Measurements from ENCODE around the gene ARMC9.
A peak's percentile ranks its signal among the peaks of the same experiment; 100 is the strongest.
"Not testable (repeated sequence)": the region's sequence is repeated elsewhere in the genome, so short reads cannot be mapped to it uniquely, and the experiment has no call there.

Gene ARMC9

DNA sequence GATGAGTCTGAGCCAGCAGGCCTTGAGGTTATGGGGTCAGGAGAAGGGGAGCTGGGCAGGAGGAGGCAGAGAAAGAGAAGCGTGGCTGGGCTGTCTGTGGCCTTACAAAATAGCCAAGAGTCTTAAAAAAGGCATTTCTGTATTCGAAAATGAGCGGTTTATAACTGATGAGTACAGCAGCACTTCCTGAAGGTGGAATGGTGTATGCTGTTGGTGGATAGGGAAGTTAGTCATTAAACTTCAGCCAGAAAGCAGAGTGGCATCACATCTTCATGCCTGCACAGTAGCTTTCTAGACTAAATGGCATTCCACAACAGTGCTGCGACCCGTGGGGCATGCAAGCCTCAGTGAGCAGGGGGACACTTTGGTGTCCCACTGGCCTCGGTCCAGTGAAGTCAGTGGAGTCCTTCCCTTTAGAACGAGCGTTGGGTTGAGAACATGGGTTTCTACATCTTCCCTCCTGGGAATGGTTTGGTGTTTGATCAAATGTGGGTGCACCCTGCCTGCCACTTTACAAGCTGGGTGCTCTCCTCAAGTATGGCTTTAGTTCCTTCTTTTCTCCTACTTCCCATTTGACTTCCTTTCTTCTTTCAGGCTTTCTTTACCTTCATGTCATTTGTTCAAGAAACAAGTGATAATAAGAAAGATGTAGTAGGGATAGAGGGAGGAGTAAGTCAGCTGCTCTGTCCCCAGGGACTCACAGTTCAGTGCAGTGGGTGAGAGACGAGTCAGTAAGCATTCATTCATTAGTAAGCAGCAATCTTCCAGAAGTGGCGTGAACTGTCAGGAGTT is 96.3 kb downstream of the ARMC9 start:
- H3K4me3 Mint-ChIP-seq: no peak overlapping the region
- no peaks in the 10 kb centered on the region for H3K9me3 Mint-ChIP-seq
- DNase-seq (ENCODE audit: low spot score in 2 of 2) (no peak), ATAC-seq (no peak)
- no peaks in the 10 kb centered on the region for H3K4me1 Mint-ChIP-seq
- H3K27ac Mint-ChIP-seq: no peak overlapping the region
- no peaks in the 10 kb centered on the region for H3K36me3 Mint-ChIP-seq

DNA sequence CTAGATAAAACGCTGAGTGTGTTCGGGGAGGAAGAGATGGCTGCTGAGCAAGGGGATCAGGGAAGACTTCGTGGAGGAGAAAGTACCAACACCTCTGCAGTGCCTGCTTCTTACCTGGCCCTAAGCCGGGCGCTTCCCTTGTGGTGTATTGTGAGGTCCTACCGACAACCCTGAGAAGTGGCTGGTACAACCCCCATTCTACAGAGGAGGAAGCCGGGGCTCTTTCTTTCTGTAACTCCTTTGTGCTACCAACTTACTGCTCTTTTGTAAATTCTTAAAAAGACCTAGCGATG is 96.9 kb downstream of the ARMC9 start:
- H3K27ac Mint-ChIP-seq: no peak overlapping the region
- ATAC-seq: no peak
- no peak overlapping the region for H3K4me3 Mint-ChIP-seq
- H3K36me3 Mint-ChIP-seq: no peaks in the 10 kb centered on the region
- H3K4me1 Mint-ChIP-seq: no peaks in the 10 kb centered on the region
- no peak for DNase-seq (ENCODE audit: low spot score in 2 of 2)
- H3K9me3 Mint-ChIP-seq: no peaks in the 10 kb centered on the region

DNA sequence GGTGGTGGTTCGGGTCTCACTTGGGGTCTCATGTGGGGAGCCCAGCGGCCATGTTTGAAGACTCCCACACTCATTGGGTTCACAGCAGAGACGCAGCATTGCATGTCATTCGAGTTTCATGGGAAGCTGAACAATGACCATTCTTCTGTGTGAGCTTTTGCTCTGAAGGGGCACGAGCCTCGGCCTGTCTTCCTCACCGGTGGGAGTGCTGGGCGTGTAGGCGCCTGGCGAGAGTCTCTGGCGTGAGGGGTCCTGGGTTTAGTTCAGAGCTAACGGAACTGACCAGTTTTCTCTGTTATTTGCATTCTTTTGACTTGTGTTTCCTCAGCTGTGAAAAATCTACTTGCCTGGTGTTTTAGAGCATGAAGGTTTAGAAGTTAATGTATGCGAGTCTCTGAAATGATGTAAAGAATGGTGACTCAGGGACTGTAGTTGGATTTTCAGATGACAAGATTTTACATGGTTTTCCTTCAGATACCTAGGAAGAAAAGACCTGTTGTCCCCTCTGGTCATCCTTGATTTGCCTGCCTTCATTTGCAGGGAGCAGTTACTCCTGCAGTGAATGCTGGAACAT is 98.1 kb downstream of the ARMC9 start:
- H3K4me3 Mint-ChIP-seq: no peak overlapping the region
- H3K9me3 Mint-ChIP-seq: no peaks in the 10 kb centered on the region
- H3K27ac Mint-ChIP-seq: no peak overlapping the region
- DNase-seq (ENCODE audit: low spot score in 2 of 2): no peak
- ATAC-seq: no peak
- no peaks in the 10 kb centered on the region for H3K36me3 Mint-ChIP-seq
- H3K4me1 Mint-ChIP-seq: no peaks in the 10 kb centered on the region

DNA sequence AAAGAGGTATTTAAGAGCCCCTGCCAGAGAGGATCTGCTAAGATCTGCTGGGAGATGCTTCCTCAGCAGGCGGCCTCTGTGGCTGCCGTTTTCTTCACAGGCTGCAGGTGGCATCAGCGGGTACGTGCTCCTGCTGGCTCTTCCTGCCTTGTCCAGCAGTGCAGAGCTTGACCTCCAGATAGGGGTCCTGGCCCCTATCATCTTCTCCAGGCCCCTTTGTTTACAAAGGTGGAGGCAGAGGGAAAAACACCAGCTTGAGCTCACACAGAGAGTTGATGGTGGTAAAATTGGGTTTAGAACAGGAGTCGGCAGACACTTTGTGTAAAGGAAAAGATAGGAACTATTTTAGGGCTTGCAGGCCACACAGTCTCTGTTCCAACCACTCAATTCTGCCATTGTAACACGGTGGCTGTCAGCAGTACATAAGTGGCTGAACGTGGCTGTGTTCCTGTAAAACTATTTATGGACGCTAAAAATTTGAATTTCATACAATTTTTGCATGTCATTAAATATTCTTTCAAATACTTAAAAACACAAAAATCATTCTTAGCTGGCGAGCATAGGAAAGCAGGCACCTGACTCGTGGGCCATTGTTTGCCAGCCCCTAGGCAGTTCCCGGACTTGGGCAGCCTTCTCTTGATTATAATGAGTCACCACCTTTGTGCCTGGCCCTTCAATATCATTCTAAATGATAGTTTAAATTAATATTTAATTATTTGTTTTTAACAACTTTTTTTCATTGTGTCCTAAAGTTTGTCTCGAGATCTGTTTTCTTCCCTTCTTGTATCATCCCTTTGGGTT is 98.9 kb downstream of the ARMC9 start:
- ATAC-seq: peak; percentile 53
- DNase-seq (ENCODE audit: low spot score in 2 of 2): peak in 1 of 2 donors; percentile 54

DNA sequence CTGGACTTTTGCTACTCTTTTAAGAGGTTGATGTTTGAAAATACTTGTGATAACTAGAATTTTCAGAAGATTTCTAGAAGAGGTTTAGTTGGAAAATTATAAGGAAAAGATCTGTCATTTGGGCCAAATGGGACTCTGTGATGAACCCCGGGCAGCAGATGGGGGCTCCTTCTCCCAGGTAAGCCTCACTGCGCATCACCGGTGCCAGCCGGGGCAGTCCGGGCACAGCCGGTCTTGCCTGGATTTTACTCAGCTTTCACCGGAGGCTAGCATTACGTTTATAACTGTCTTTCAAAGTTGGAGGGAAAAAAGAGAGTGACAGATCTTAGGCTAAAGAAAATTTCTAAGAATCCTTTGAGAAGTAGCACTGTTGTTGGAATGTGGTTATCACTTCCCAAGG is 99.7 kb downstream of the ARMC9 start:
- Mint-ChIP-seq H3K4me3 (no peak overlapping the region), H3K27ac (no peak overlapping the region), H3K4me1 (no peaks in the 10 kb centered on the region), H3K9me3 (no peaks in the 10 kb centered on the region), H3K36me3 (no peaks in the 10 kb centered on the region)
- ATAC-seq (no peak), DNase-seq (ENCODE audit: low spot score in 2 of 2) (no peak)

More for the DNA sequence above, 98.9 kb downstream of the ARMC9 start:
- no peaks in the 10 kb centered on the region for H3K4me1 Mint-ChIP-seq
- no peak overlapping the region for H3K27ac Mint-ChIP-seq
- H3K9me3 Mint-ChIP-seq: no peaks in the 10 kb centered on the region
- H3K4me3 Mint-ChIP-seq: no peak overlapping the region
- no peaks in the 10 kb centered on the region for H3K36me3 Mint-ChIP-seq

DNA sequence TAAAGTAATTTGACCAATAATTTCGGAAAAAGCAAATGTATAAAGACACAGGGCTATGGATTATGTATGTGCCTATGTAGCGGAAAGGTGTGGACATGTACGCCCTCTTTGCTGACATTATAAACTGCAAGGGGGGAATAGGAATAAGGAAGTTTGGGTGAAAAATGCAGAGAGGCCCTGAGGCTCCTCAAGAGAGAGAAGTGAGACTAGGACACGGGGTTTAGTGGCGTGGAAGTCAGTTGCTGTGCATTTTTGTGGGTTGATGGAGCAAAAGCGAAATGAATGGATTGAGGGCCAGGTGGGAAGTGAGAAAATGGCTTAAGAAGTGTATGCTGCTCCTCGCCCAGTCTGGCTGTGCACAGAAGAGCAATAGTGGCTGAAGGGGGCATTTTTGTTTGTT is 100.8 kb downstream of the ARMC9 start:
- H3K27ac Mint-ChIP-seq: no peak overlapping the region
- no peak for ATAC-seq
- no peaks in the 10 kb centered on the region for H3K9me3 Mint-ChIP-seq
- H3K36me3 Mint-ChIP-seq: no peaks in the 10 kb centered on the region
- H3K4me1 Mint-ChIP-seq: no peaks in the 10 kb centered on the region
- no peak for DNase-seq (ENCODE audit: low spot score in 2 of 2)
- H3K4me3 Mint-ChIP-seq: no peak overlapping the region

DNA sequence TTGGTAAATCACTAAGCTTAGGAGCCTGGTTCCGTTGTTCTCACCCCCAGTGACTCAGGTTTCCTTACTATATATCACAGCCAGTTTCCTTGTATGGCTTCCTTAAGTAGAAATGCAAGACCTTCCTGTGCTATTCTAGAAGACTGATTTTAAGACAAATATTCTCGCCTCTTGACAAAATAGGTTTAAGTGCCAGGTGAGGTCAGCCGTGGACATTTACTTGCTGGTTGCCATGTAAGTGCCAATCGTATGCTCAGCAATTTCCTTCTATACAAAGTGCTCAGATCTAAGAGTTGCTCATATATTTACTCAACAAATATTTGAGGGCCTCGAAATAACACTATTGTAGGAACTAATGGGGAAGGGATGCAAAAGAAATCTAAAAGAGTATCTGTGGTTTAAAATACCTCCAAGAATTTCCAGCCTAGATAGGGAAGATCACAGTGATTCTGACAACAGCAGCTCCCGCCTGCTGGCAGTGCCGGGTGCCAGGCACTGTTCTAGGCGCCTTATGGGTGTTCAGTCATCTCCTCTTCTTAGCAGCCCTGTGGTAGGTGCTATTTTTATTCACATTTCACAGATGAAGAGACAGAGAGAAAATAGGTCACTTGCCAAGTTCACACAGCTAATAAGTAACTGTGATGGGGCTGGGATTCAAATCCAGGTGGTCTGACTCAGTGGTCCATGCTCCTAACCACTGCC is 101.7 kb downstream of the ARMC9 start:
- Mint-ChIP-seq H3K4me1 (no peaks in the 10 kb centered on the region), H3K4me3 (no peak overlapping the region), H3K27ac (no peak overlapping the region), H3K36me3 (no peaks in the 10 kb centered on the region), H3K9me3 (no peaks in the 10 kb centered on the region)
- DNase-seq (ENCODE audit: low spot score in 2 of 2) (no peak), ATAC-seq (no peak)

DNA sequence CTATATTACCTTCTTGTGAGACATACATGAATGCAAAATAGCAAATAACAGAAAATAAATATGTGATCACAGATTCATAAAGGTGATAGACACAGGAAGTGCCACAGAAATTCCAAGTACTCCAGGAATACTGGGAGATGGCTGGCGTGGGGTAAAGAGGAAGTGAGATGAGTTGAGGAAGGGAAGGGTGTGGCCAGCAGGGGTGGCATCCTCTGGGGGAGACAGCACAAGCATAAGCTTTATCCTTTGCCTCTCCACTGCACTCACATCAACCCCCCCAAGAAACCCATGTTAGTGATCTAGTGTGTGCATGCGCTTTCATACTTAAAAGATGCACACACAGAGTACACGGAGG is 102.3 kb downstream of the ARMC9 start:
- Mint-ChIP-seq H3K9me3 (no peaks in the 10 kb centered on the region), H3K27ac (no peak overlapping the region), H3K4me3 (no peak overlapping the region)

DNA sequence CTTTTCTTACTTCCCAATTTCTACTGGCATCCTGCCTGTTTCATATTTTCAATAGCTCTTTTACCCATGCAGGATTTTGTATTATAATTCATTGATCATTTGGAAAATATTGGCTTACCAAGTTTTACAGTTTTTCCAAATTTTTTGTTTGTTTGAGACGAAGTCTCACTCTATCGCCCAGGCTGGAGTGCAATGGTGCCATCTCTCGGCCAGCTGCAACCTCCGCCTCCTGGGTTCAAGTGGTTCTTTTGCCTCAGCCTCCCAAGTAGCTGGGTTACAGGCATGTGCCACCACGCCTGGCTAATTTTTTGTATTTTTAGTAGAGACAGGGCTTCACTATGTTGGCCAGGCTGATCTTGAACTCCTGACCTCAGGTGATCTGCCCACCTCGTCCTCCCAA is 105.8 kb downstream of the ARMC9 start:
- H3K4me3 Mint-ChIP-seq; H3K36me3 Mint-ChIP-seq; H3K9me3 Mint-ChIP-seq; ATAC-seq; H3K4me1 Mint-ChIP-seq; DNase-seq (ENCODE audit: low spot score in 2 of 2); H3K27ac Mint-ChIP-seq: not testable (repeated sequence)

More for the DNA sequence above, 102.3 kb downstream of the ARMC9 start:
- Mint-ChIP-seq H3K36me3 (no peaks in the 10 kb centered on the region), H3K4me1 (no peaks in the 10 kb centered on the region)
- DNase-seq (ENCODE audit: low spot score in 2 of 2) (no peak), ATAC-seq (no peak)

DNA sequence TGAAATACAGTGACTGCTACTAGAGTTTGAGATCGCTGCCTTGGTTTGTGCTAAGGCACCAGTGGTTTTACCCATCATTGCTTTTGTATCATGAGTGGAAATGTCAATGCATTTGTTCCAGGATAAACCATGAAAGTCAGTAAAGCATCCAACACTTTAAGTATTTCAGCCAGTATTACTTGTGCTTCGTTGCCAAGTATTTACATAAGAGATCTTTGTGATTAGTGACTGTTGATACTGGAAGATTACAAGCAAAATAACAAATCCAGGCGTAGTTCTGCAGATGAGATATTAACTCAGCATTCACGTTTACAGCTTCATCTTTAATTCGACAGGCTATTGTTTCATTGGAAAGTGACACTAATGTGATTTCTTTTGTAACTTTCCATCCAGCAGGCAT is 106.8 kb downstream of the ARMC9 start:
- Mint-ChIP-seq H3K4me1 (no peaks in the 10 kb centered on the region), H3K27ac (no peak overlapping the region), H3K36me3 (no peaks in the 10 kb centered on the region), H3K9me3 (no peaks in the 10 kb centered on the region), H3K4me3 (no peak overlapping the region)
- DNase-seq (ENCODE audit: low spot score in 2 of 2): no peak
- ATAC-seq: no peak

DNA sequence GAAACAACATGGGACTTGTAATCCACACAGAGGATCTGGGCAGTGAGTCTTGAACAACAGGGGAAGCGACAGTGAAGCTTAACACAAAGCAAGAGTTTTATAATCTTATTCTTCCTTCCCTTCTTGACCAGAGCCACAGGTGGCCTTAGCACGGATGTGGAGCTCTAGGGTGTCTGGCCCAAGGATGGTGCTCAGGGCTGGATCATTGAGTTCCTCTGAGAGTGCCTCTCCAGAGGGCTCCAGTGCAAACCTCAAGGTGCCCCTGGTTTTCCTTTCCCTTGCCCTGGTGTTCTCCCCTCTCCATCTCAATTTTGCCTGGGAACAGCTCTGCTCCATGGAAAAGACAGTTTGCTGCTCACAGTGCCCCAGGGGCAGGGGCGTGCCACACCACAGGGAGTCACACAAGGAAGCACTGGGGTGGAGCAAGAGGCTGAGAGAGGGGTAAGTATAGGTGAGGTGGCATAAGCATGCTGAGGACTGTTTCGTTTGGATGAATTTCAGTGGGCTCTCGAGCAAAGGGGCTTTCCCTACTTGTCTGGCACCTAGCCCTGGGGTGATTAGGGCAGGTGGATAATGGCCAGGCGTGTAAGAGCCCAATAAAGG is 108.5 kb downstream of the ARMC9 start:
- Mint-ChIP-seq H3K27ac (no peak overlapping the region), H3K4me1 (no peaks in the 10 kb centered on the region), H3K9me3 (no peaks in the 10 kb centered on the region), H3K4me3 (no peak overlapping the region), H3K36me3 (no peaks in the 10 kb centered on the region)
- no peak for DNase-seq (ENCODE audit: low spot score in 2 of 2)
- no peak for ATAC-seq

DNA sequence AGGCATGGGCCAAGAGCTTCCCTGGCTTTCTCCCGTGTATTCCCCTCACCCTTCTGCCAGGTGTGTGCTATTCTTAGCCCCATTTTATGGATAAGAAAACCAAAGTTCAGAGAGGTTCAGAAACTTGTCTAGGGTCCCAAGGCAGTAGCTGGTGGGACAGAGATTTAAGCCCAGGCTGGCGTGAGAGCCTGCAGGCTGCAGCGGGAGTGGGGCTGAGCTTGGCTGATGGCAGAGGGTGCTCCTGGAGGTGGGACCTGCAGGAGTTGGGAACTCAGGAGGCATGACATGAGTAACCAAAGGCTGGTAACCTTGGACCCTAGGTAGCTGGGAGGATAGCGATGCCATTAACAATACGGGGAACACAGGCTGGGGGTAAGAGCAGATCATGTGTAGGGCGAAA is 109.8 kb downstream of the ARMC9 start:
- no peak for ATAC-seq
- H3K4me1 Mint-ChIP-seq: no peaks in the 10 kb centered on the region
- H3K9me3 Mint-ChIP-seq: no peaks in the 10 kb centered on the region
- no peak for DNase-seq (ENCODE audit: low spot score in 2 of 2)
- H3K27ac Mint-ChIP-seq: no peak overlapping the region
- no peaks in the 10 kb centered on the region for H3K36me3 Mint-ChIP-seq
- H3K4me3 Mint-ChIP-seq: no peak overlapping the region

DNA sequence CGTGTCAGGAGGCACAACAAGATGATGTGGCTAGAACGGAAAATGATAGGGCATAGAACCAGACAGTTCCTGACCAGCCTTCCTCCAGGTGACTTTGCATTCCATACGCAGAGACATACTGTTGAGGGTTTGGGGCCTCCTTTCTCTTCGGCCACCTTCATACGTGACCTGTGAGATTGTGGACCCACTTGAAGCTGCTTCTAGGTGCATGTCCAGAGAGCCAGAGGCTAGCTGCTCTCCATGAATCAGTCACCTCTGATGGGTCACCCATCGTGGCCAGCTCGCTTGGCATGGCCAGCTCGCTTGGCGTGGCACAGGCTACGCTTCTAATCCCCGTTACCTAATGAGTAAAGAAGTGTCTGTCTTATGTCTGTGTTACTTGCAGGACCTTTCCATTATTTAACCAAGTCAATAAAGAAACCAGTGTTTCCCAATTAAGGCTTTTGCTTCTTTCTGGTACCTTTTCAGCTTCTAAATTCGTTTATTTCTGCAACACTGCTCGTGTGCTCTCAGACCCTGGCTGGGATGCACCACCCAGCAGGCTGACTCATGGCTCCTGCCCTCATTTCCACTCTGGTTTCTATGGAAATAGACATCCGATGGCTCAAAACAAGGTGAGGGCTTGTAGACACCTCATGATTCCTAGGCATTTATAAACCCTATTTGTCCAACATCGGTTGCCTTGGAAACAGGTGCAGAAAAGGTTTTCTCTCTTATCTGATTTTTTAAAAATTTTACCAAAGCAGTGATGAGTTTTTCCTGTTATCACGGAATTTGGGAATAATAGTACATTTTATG is 110.4 kb downstream of the ARMC9 start:
- Mint-ChIP-seq H3K9me3 (no peaks in the 10 kb centered on the region), H3K36me3 (no peaks in the 10 kb centered on the region), H3K27ac (no peak overlapping the region), H3K4me3 (no peak overlapping the region), H3K4me1 (no peaks in the 10 kb centered on the region)
- DNase-seq (ENCODE audit: low spot score in 2 of 2) (no peak), ATAC-seq (no peak)

DNA sequence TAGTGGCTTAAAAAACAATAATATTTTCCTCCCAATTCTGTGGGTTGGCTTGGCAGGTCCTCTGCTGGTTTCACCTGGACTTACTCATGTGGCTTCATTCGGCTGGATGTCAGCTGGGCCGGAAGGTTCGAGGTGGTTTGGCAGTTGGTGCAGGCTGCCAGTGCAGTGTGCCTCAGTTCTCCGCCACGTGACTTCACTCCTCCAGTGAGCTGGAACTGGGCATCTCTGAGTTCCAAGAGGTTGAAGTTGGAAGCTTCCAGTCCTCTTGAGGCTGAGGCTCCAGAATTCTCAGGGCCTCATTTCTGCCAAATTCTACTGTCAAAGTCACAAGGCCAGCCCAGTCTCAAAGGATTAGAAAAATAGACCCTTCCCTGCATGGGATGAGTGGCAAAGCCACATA is 113.6 kb downstream of the ARMC9 start:
- Mint-ChIP-seq H3K27ac (no peak overlapping the region), H3K4me1 (no peaks in the 10 kb centered on the region), H3K4me3 (no peak overlapping the region), H3K9me3 (peaks cover 2% of the 10 kb centered on the region), H3K36me3 (no peaks in the 10 kb centered on the region)
- ATAC-seq: no peak
- DNase-seq (ENCODE audit: low spot score in 2 of 2): no peak

DNA sequence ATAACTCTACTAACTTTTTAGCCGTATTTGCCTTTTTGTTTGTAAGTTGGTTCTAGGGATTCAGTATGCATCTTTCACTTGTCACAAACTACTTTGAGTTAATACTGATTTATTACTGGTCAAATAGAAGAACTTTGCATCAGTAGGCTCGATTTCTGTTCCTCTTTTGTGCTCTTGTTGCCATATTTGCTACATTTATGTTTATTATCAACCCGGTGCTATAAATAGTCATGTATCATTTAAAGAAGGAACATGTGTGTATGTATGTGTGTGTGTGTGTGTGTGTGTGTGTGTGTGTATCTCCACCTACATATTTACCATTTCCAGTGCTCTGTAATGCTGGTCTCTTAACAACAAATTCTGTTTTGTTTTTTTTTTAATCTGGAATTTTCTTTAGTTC is 117.5 kb downstream of the ARMC9 start:
- H3K4me3 Mint-ChIP-seq: no peak overlapping the region
- H3K27ac Mint-ChIP-seq: no peak overlapping the region
- no peaks in the 10 kb centered on the region for H3K36me3 Mint-ChIP-seq
- no peaks in the 10 kb centered on the region for H3K4me1 Mint-ChIP-seq
- H3K9me3 Mint-ChIP-seq: peaks cover 10% of the 10 kb centered on the region
- no peak for DNase-seq (ENCODE audit: low spot score in 2 of 2)
- ATAC-seq: no peak

Measured in stimulated activated effector memory CD8-positive, alpha-beta T cell treated with anti-CD3 and anti-CD28 coated beads, Interleukin-12 subunit alpha, Interleukin-12 subunit beta, amount 100 ng/mL, for 72 hours (primary cell).